Gastrocnemius medialis (tissue), 4 donors: Measurements from ENCODE around the gene GPRC5C.

Source experiments
- CTCF ChIP-seq, 5 experiments: fragments of 450-650 bp in 3 of 5; fragments of 200-600 bp in 2 of 5; sonication (generic) in 2 of 5; IDR thresholded peaks in 4 of 5; conservative IDR thresholded peaks in 1 of 5; 1 replicate in 4 of 5; 2 replicates in 1 of 5; pipeline ENCODE4 v1.5.1; 2016 to 2019; ENCODE audit warnings: antibody characterized with exemption in 5 of 5, mild to moderate bottlenecking in 3 of 5, moderate library complexity in 3 of 5
- POLR2A ChIP-seq, 2 donors: fragments of 450-650 bp; IDR thresholded peaks; one replicate each; pipeline ENCODE4 v1.6.1; 2017; ENCODE audit warnings: antibody characterized with exemption in 2 of 2, mild to moderate bottlenecking in 2 of 2, moderate library complexity in 2 of 2

GRCh38 chr17:74473294-74473693 lies 41.4 kb downstream of the GPRC5C start:
- TF ChIP-seq POLR2A (IDR thresholded peaks at IDR 0.05) (no peak), CTCF (IDR thresholded peaks at IDR 0.05 in 4 of 5, conservative IDR thresholded peaks at IDR 0.05 in 1 of 5) (no peak)
